Breast epithelium (tissue), 4 donors: ENCODE results near the gene DBH. TPM values are rescaled to one million over a fixed set of nuclear protein-coding genes. Genes with fewer than 3 reads are reported as not detected.

Experiments used
- DNase-seq, 2 donors: peaks; one replicate each; pipeline ENCODE4 v3.0.0-alpha.2; 2019; ENCODE audit warnings: low spot score in 2 of 2
- H3K27ac ChIP-seq, 2 donors: fragments of 200-600 bp; sonication (generic) in 1 of 2; one replicate each; pipeline ENCODE4 v1.5.1; 2016 to 2019; ENCODE audit warnings: mild to moderate bottlenecking in 1 of 2
- H3K27me3 ChIP-seq, 2 donors: fragments of 200-600 bp; sonication (generic) in 1 of 2; one replicate each; pipeline versions ENCODE4 v1.5.1 to v1.6.0; 2017 to 2019; ENCODE audit warnings: control low read depth in 1 of 2, mild to moderate bottlenecking in 1 of 2
- H3K36me3 ChIP-seq: fragments of 200-600 bp; one replicate; pipeline ENCODE4 v1.5.1; 2019
- H3K4me1 ChIP-seq, 2 donors: fragments of 200-600 bp; sonication (generic); one replicate each; pipeline ENCODE4 v1.5.1; 2016 to 2019; ENCODE audit warnings: control low read depth in 1 of 2
- H3K4me3 ChIP-seq, 3 donors: fragments of 200-600 bp; sonication (generic); 1 replicate in 2 of 3; 2 replicates in 1 of 3; pipeline ENCODE4 v1.5.1; 2016 to 2019; ENCODE audit warnings: mild to moderate bottlenecking in 3 of 3, moderate library complexity in 2 of 3
- H3K9me3 ChIP-seq, 2 donors: fragments of 200-600 bp; sonication (generic) in 1 of 2; one replicate each; pipeline ENCODE4 v1.5.1; 2016 to 2019; ENCODE audit warnings: control low read depth in 1 of 2
- POLR2A ChIP-seq: fragments of 450-650 bp; IDR thresholded peaks from one replicate; pipeline ENCODE4 v1.6.1; 2016; ENCODE audit warnings: antibody characterized with exemption, mild to moderate bottlenecking, moderate library complexity
- POLR2AphosphoS5 ChIP-seq, 3 donors: sonication (generic); formaldehyde crosslinking; IDR thresholded peaks; one replicate each; pipeline ENCODE4 v1.6.1; 2017; ENCODE audit warnings: antibody characterized with exemption in 3 of 3
- intact Hi-C: fragments of 100-400 bp; cut with DNase I; formaldehyde crosslinking; loops from one replicate; pipeline ENCODE4 v1.15.1; 2023; ENCODE audit warnings: low total_unique reads
- total RNA-seq, 3 donors: library from RNA; depleted of rRNA; stranded (reverse); fragments of >200 nt; gene quantifications; one replicate each; pipeline ENCODE4 v1.1.0, GENCODE V29; 2016
- TF ChIP-seq, protein P1 (sequence below), 3 donors: fragments of 450-650 bp; IDR thresholded peaks; one replicate each; pipeline ENCODE4 v1.5.1; 2016 to 2017; ENCODE audit warnings: antibody characterized with exemption in 3 of 3, mild to moderate bottlenecking in 3 of 3, moderate library complexity in 3 of 3

The DBH gene
- total RNA-seq, 3 donors from 2014 or later = not detected

- no peaks in the 10 kb centered on the region for H3K36me3 ChIP-seq
- DNase-seq = no peak
- no peak overlapping the region for H3K4me3 ChIP-seq
- no peak overlapping the region for H3K27ac ChIP-seq
- TF ChIP-seq, protein P1, sequence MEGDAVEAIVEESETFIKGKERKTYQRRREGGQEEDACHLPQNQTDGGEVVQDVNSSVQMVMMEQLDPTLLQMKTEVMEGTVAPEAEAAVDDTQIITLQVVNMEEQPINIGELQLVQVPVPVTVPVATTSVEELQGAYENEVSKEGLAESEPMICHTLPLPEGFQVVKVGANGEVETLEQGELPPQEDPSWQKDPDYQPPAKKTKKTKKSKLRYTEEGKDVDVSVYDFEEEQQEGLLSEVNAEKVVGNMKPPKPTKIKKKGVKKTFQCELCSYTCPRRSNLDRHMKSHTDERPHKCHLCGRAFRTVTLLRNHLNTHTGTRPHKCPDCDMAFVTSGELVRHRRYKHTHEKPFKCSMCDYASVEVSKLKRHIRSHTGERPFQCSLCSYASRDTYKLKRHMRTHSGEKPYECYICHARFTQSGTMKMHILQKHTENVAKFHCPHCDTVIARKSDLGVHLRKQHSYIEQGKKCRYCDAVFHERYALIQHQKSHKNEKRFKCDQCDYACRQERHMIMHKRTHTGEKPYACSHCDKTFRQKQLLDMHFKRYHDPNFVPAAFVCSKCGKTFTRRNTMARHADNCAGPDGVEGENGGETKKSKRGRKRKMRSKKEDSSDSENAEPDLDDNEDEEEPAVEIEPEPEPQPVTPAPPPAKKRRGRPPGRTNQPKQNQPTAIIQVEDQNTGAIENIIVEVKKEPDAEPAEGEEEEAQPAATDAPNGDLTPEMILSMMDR (IDR thresholded peaks at IDR 0.05) = no peak
- H3K27me3 ChIP-seq = peaks cover 4 to 59% of the 10 kb centered on the region in 2 donors
- intact Hi-C loops = no loop called here
- H3K9me3 ChIP-seq = no peaks in the 10 kb centered on the region
- H3K4me1 ChIP-seq = no peaks in the 10 kb centered on the region
Measured at GRCh38 chr9:133590231-133590855, 45.8 kb upstream of the DBH start.

DNA sequence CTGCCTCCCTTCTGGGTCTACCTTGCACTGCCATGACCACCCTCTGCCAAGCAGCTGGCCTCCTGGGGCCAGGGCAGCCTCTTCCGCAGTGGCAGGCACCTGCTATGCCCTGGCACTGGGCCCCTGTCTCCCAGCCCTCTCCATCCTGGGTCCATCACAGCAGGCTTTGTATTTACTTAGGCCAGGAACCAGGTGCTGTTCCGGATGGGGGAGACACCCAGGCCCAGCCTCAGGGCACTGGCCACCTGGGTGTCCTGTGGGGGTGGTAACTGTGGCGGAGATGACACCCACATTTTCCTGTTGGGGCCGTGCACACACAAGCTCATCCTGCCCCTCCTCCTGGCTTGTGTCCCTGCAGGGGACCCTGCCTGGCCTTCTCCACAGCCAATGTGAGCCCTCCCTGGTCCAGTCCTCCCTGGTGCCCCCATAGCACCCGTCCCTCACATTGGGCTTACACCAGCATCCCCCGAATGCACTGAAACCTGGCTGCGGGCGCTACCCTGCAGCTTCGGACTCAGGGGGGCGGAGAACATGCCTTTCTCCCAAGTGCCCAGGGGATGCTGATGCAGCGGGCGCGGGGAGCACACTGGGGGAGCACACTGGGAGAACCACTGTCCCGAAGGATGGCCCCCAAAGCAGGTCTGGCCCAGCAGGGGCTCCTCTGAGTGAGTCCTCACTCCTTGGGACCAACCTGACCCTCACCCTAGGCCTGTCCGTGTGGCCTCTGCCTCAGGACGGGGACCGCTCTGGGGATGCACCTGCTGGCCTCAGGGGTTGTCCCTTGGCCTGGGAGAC is 44.9 kb upstream of the DBH start:
- peaks cover 0 to 57% of the 10 kb centered on the region in 2 donors for H3K27me3 ChIP-seq
- no peaks in the 10 kb centered on the region for H3K4me1 ChIP-seq
- intact Hi-C loops = no loop called here
- no peak overlapping the region for H3K27ac ChIP-seq
- H3K9me3 ChIP-seq = peaks cover under 1 to 1% of the 10 kb centered on the region in 2 donors
- TF ChIP-seq, protein P1 (IDR thresholded peaks at IDR 0.05) = no peak
- TF ChIP-seq POLR2AphosphoS5 (IDR thresholded peaks at IDR 0.05) (no peak), POLR2A (no peak)
- no peak for DNase-seq
- no peaks in the 10 kb centered on the region for H3K36me3 ChIP-seq
- no peak overlapping the region for H3K4me3 ChIP-seq

- intact Hi-C loops = no loop called here
- H3K27ac ChIP-seq = no peak overlapping the region
- DNase-seq = no peak
- no peak overlapping the region for H3K4me3 ChIP-seq
- peaks cover 0 to 50% of the 10 kb centered on the region in 2 donors for H3K27me3 ChIP-seq
- no peaks in the 10 kb centered on the region for H3K4me1 ChIP-seq
- TF ChIP-seq POLR2A (no peak), POLR2AphosphoS5 (IDR thresholded peaks at IDR 0.05) (no peak)
- TF ChIP-seq, protein P1 (IDR thresholded peaks at IDR 0.05) = no peak
- peaks cover 8% of the 10 kb centered on the region in 2 donors for H3K9me3 ChIP-seq
- no peaks in the 10 kb centered on the region for H3K36me3 ChIP-seq
Measured at GRCh38 chr9:133591985-133592384, 44.2 kb upstream of the DBH start.

GRCh38 chr9:133592731-133593409 is 43.3 kb upstream of the DBH start:
- no peak overlapping the region for H3K27ac ChIP-seq
- H3K9me3 ChIP-seq = peaks cover 15 to 17% of the 10 kb centered on the region in 2 donors
- no peaks in the 10 kb centered on the region for H3K36me3 ChIP-seq
- DNase-seq = no peak
- H3K4me1 ChIP-seq = no peaks in the 10 kb centered on the region
- intact Hi-C loops = no loop called here
- H3K27me3 ChIP-seq = peaks cover 0 to 45% of the 10 kb centered on the region in 2 donors
- TF ChIP-seq POLR2AphosphoS5 (IDR thresholded peaks at IDR 0.05) = no peak
- TF ChIP-seq, protein P1 (IDR thresholded peaks at IDR 0.05) = no peak
- no peak for TF ChIP-seq POLR2A
- H3K4me3 ChIP-seq = no peak overlapping the region
